GM19193 (cell line): ENCODE measurements around the gene TMEM184B.

Experiments
- POLR2A ChIP-seq: IDR thresholded peaks from 4 replicates; pipeline ENCODE4 v1.6.1; 2011; ENCODE audit not compliant: insufficient read depth, insufficient read length; ENCODE audit errors: extremely low read depth

Gene TMEM184B

GRCh38 chr22:38272373-38273134 is at the start of gene TMEM184B:
TMEM184B (minus strand) TSS chr22:38273010; CDS start chr22:38247961, 25,049 bp downstream.
- TF ChIP-seq POLR2A: peak; percentile 60

GRCh38 chr22:38320605-38321402 is 48.0 kb upstream of the TMEM184B start:
- TF ChIP-seq POLR2A: no peak

GRCh38 chr22:38318792-38319773 is 46.3 kb upstream of the TMEM184B start:
- TF ChIP-seq POLR2A: no peak

- TF ChIP-seq POLR2A: no peak
These were observed 45.3 kb upstream of the TMEM184B start for GRCh38 chr22:38317995-38318715.

- no peak for TF ChIP-seq POLR2A
These were observed 44.5 kb upstream of the TMEM184B start, which contains the start of gene CSNK1E for GRCh38 chr22:38317122-38317994. CSNK1E (minus strand) TSS chr22:38317433; CDS start chr22:38314157, 3,276 bp downstream.

- TF ChIP-seq POLR2A: no peak
These were observed 43.7 kb upstream of the TMEM184B start for GRCh38 chr22:38316364-38317121.

- no peak for TF ChIP-seq POLR2A
These were observed 43.1 kb upstream of the TMEM184B start for GRCh38 chr22:38315823-38316363.

GRCh38 chr22:38314933-38315822 is 42.4 kb upstream of the TMEM184B start:
- no peak for TF ChIP-seq POLR2A

GRCh38 chr22:38314051-38314932 is 41.5 kb upstream of the TMEM184B start:
- no peak for TF ChIP-seq POLR2A

- TF ChIP-seq POLR2A: no peak
These were observed 40.7 kb upstream of the TMEM184B start for GRCh38 chr22:38313384-38313955.
